Measurements from ENCODE around the gene CELF3.
"Not testable (repeated sequence)": the region's sequence is repeated elsewhere in the genome, so short reads cannot be mapped to it uniquely, and the experiment has no call there.

CELF3 gene

DNA sequence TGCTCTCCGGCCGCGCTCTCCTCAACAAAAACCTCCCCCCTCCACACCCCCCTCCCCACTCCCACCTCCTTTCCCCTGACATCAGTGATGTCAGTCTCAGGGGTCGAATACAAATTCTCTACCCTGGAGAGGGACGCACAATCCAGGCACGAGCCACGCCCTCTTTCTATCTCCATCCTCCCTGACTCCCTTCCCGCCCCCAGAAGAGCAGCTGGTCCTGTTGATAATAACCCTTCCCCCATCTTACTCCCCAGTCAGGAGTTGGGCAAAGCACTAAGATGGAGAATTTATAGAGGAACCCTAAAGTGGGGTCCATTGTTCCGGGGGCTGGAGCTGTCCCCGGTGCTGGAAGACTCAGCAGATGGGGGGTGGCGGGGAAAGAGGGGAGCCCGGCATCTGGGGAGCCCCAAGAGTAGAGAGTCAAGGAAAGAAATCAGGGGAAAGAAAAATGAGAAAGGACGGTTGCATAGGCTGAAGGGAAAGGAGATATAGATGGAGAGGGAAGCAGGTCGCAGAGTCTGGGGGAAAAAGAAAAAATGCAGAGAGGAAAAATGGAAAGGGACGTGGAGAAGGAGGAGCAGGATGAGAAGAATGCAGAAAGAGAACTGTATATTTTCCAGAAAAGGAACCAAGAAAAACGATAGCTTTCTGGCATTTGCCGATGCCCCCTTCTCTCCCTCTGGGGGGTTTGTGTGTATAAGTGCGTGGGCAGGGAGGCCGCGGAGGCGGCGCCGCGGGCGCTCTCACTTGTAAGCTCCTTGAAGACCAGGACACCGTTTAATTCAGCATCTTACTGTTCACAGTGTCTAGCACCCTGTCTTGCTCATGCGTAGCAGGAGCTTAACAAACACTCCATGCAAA, at the start of gene CELF3:
TSS of gene CELF3 (minus strand) at position 33 of the 861 bp plus-strand sequence. CDS start 783 bp downstream, outside the sequence.
- DNase-seq: peak; percentile 85 to 90

DNA sequence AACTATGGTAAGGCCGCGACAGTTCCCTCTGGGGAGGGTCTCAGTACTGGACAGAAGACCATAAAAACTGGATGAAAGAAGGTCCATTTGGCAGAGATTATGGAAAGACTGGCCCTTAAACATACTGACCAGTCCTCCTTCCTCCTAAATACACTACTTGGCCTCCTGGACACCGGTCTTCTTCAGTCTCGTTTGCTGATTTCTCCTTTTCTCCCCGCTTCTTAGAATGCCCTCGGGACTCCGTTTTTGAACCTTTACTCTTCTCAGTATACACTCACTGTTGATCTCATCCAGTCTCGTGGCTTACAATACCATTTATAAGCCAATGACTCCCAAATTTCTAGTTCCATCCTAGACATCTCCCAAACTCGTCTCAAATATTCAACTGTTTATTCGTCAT, 47.4 kb upstream of the CELF3 start:
- DNase-seq: no peak

DNA sequence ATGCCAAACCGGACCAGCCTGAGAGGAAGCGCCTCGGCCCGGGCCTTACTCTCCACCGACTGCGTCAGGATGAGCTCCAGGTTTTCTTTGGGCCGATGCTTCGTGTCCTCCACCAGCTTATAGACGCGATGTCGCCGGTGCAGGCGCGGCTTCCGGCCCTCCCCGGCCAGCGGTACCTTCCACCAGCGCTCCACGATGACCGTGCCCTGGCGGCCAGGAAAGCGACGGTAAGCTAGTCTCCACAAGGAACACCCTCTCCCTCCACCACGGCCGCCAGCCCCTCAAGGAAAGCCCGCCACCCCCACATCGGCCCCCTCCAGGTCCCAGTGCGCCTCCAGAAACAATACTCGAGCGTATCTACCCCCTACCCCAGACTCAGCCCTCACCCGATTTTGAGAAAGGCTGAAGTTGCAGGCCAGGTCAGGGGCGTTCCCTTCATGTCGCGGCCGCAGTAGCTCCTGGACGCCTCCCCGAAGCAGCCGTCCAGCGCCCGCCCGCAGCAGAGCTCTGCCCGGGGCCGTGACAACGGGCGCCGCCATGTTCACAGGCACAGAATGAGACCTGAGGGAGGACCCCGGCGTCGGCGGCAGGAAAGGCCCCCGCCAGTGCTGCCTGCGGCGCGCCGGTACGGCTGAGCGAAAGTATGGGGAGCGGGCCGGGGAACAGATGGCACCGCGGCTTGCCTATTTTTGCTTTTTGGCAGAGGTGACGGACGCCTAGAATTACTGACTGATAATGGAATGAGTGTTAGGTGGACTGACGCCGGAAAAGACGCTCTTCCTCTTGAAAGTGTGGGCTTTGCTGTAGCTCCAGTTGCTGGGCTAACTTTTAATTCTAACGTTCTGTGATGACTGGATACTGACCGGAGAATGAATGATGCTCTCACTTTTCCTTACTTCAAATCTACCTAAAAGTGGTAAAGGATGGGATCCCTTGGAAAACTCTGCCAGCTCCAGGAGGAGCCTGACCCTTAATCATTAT, 46.6 kb upstream of the CELF3 start, which contains the start of gene MRPL9:
TSS of gene MRPL9 (minus strand) at position 556 of the 981 bp plus-strand sequence. CDS start at position 539, 17 bp downstream.
- peak; percentile 57 to 67 for DNase-seq

DNA sequence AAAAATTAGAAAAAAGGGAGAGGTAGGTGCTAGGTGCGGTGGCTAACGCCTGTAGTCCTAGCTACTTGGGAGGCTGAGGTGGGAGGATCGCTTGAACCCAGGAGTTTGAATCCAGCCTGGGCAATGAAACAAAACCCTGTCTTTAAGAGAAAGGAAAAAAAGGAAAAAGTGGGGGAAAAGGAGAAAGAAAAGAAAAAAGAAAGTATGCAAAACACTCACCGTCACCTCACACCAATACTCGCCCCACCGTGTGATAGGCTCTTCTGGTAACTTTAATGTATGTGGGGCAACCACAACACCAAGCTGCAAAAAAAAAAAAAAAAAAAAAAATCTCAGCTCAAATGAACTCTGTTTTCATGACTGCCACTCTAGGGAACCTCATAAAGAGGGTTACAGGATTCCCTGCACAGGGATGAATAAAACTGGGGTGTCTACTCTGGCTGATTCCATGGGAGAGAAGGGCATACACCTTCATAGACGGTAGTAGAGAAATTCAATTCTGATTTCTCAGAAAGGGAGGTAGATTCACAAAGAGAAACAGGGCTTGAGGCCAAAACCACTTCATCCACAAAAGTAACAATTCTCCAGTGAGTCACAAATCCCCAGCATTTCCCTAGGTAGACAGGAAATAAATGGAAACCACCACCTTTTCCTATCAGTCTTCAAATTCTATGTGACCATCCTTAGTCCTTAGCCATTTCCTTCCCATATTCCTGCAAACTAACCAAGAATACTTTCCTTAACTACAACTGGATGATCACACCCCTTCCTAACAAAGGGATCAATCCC, 44.2 kb upstream of the CELF3 start:
- no peak for DNase-seq

DNA sequence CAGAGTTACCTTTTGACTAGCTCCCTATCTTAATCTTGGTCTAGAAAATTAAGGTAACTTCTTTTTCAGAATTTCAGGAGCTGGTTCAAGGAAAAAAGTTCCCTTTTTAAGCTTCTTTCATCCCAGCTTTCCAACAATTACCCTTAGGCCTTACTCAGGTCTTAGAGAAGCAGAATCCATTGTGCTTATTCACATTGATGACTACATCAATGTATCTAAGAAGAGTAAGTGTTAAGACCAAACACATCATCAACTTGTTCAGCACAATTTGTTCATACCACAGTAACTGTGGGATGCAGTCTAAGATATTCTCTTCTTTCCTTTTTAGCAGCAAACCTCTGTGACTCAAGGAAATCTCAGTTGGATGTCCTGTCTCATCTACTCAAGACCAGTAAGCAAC, 42.6 kb upstream of the CELF3 start:
- no peak for DNase-seq

DNA sequence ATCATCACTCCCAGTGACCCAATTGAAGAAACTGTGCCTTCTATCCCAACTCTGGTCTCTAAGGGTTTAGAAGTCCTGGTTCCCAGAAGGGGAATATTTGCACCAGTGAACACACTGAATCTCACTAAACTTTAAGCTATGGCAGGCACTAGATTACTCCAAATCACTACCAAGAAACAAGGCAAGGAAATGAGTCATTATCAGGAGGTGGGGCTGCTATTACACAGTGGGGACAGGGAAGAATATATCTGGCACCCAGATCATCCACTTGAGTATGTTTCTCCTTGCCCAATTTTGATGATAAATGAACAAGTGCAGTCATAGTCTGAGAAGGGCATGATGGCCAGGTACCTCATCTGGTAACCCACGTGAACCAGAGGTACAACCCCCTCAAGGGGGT, 39.7 kb upstream of the CELF3 start:
- DNase-seq: no peak

DNA sequence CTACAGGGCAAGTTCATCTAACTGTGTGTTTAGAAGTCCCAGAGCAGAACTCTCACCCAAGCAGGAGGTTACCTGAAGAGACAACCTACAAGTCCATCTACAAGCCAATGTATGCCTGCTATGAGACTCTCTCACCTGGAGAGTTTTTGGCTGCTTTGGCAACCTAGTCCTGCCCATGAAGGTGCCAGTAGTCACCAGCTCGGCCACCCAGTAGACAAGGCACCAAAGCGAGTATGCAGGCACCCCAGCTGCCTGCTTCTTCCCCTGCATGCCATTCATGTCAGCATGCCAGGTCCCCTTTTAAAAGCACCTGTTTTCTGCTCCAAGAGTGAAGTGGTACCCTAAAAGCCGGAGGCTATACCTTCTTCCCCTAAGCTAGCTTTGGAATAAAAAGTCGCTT, 24.9 kb upstream of the CELF3 start:
- DNase-seq: no peak

DNA sequence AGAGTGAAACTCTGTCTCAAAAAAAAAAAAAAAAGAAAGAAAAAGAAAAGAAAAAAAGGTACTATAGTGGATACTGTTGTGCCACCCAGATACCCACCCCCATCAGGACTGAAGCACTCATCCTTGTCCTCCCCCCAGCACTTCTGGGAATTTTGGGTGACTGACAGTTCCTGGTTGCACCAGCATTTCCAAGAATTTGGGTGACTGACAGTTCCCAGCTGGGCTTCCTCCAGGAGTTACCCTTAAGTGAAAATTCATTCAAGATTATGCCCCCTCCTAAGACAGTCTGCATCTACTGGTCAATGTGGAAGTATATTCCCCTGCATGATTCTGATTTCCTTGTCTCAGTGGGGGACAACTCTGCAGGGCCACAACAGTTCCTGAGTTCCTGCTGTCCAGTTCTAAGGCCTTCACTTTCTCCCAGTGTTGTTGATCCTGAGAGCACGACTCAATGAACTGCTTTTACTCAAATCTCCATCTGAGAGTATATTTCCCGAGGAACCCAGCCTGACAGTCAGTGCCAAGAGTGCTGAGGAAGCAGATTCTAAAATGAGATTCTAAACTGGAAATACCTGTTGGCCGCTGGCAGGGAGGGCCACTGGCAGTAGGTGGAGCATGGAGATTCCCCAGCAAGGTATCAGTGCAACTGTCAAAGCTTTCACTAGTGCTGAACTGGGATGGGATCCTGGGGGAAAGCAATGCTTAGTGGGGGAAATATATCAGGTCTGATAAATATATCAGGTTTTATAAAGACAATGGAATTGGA, 23.2 kb upstream of the CELF3 start:
- no peak for DNase-seq

DNA sequence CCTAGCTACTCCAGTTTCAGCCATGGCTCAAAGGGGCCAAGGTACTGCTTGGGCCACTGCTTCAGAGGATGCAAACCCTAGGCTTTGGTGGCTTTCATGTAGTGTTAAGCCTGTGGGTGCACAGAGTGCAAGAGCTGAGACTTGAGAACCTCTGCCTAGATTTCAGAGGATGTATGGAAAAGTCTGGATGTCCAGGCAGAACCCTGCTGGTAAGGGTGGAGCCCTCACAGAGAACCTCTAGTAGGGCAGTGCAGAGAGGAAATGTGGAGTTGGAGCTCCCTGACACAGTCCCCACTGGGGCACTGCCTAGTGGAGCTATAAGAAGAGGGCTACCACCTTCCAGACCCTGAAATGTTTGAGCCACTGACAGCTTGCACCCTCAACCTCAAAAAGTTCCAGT, 20.9 kb upstream of the CELF3 start:
- no peak for DNase-seq

DNA sequence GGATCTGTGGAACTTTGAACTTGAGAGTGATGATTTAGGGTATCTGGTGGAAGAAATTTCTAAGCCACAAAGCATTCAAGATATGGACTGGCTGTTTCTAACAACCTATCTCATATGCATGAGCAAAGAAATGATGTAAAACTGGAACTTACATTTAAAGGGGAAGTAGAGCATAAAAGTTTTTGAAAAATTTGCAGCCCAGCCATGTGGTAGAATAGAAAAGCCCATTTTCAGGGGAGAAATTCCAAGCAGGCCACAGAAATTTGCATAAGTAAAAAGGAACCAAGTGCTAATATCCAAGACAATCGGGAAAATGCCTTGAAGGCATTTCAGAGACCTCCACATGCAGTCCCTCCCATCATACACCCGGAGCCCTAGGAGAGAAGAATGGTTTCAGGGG, 20.4 kb upstream of the CELF3 start:
- no peak for DNase-seq

DNA sequence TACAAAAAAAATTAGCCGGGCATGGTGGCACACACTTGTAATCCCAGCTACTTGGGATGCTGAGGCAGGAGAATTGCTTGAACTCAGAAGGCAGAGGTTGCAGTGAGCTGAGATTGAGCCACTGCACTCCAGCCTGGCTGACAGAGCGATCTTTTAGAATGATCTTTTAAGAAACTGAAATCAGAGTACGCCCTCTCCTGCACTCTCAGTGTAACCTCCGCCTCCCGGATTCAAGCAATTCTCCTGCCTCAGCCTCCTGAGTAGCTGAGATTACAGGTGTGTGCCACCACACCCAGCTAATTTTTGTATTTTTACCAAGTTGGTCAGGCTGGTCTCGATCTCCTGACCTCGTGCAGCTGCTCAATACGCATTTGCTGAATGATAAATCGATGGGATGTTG, 17.4 kb upstream of the CELF3 start:
- not testable (repeated sequence) for DNase-seq

DNA sequence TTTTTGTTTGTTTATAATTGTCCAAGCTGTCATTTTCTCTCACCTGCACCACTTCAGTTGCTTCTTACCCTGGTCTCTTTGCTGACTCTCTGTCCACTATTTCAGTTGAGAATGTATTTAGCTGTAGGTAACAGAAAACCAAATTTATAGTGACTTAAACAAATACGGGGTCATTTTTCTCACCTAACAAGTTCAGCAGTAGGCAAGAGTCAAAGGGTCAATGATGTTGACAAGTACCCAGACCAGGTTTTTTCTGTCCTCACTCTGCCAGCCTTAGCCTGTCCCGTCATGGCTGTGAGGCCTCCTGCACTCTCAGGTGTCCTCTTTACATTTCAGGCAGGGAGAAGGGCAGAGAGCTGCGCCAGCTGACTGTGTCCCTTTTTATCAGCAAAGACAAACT, 16.5 kb upstream of the CELF3 start:
- no peak for DNase-seq

DNA sequence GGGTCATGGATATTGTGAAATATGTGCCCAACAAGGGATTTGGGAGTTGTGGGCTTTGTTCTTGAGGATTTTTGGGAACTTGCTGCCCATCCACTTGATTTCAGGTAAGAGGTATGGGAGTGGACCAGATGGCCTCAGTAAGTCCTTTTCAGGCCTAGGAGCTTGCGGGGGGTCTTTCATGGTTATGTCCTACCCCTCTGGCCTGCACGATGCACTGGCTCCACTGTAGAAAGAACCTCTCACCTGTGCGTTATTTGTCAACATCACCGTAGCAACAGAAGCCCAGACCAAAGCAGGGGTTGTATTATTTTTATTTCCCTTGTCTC, 13.3 kb upstream of the CELF3 start:
- DNase-seq: no peak

DNA sequence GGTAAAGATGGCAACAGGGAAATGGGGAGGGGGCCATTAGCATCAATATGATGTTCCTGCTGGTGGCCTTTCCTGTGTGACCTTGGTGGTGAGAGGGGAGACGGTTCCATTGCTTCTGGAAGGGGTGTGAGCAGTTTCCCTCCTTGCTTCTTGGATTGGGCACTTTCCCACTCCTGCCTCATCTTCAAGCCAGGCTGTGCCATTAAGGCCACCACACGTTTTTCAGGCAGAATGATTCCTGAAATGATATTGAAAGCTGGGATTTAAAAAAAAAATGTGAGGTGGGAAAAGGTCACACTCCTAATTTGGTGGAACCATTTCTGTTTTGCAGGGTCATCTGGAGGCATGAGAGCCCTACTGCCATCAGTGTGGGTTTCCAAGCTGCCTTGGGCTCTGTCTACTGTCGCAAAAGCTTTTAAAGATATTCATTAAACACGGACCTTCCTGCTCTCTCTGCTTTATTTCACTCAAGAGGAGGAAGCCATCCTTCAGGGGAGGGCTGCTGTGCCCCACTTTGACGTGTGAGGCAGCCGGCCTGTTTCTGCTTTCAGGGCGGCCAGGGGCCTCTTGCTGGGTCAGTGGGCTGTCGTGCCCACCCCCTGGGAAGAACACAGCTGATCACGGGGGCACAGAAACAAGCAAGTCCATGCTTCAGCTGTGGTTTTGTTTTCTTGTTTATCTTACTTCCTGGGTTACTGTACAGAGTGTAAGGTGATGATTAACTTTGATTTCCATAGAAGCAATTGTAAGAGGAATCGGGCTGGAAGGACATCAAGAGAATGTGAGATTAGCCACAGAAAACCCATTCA, 12.8 kb upstream of the CELF3 start:
- DNase-seq: no peak

DNA sequence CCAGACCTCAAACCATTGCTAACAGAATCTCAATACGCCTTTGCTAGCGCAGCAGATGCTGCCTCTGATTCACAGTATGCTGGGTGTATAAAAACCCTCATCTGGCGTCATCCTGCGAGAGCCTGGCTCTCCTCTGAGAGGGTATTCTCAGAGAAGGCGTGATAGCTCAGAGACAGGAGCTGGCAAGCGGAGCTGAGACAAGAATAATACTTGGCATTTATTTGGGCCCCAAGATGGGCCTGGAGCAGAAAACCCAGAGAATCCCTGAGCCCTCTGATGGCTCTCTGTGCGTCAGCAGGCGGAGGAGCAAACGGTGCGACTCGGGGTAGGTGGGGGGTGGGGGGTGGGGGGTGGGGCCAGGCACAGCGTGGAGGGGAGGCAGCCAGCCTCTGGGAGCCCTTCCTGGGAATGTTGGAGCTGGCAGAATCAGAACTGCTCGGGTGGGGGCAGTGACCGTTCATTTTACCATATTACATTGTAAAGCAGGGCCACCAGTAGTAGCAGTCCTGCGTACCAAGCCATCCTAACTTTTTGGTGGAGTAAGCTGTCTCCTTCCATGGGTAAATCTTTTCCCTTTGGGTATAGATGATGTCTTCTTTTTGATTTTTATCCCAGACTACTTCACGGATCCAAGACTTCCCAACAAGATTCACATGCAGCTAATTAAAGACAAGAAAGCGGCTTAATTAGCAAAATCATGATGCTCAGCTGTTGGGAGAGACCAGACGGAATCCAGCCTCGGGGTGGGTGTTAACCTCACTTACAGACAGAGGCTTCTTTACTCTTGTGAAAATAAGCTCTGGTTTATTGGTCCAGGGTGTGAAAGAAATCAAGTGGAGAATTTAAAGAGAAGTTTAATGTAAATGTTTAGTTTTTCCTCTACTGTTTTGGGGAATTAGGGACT, 11.8 kb upstream of the CELF3 start:
- no peak for DNase-seq

DNA sequence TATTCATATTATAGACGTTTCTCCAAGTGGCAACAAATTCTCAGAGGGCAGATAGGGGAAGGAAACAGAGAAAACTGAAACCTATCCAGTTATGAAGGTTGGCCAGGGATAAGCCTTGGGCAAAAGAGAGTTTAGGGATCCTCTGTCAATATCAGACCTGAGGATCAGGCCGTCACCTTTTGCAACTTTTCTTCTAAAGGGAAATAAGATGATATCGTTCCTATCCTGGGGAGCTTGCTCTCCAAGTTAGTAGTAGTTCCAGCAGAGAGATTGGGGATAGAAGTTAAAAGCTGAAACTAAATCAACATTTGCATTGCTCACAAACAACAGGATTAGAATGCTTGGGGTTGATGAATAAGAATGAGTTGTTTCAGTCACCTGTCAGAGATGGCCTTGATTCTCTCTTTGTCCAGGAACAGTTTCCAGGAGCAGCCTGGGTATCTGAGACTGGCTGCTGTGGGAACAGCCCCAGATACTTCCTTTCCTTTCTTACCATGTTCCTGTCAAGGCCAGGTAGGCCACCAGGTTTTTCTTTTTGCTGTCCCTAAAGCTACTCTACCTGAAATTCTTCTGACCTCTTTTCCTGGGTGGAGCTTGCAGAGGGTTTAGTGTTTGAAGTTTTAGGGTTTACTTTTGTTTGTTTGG, 7.2 kb upstream of the CELF3 start:
- DNase-seq: no peak

DNA sequence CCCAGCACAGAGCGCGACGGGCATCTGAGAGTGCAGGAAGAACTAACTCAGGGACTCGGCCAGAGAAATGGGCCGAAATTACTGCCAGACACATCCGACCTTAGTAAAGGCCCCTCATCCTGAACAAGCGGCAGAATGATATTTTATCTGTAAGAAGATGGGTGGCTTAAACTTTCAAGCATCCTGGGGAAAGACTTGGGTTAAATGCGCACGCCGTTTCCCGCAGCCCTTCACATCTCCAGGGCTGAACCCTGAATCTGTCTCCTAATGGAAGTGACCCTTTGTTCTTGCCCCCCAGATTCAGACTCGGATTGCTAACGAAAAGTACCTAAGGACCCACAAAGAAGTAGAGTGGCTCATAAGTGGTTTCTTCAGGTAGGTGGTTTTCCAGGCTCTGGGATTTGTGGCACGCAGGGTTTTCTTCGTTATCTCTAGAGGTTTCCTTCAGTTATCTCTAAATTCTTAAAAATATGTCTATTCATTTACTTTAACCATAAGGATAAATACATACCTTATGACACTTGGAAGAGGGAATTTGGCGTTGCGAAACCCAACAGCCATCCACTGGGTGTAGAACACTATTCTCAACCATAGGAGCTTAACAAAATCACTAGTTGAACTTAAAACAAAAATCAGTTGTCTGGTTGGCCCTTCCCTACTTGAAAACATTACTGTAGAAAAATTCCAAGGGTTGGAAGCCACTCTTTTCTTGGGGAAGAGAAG, 5.3 kb upstream of the CELF3 start:
- DNase-seq: no peak

DNA sequence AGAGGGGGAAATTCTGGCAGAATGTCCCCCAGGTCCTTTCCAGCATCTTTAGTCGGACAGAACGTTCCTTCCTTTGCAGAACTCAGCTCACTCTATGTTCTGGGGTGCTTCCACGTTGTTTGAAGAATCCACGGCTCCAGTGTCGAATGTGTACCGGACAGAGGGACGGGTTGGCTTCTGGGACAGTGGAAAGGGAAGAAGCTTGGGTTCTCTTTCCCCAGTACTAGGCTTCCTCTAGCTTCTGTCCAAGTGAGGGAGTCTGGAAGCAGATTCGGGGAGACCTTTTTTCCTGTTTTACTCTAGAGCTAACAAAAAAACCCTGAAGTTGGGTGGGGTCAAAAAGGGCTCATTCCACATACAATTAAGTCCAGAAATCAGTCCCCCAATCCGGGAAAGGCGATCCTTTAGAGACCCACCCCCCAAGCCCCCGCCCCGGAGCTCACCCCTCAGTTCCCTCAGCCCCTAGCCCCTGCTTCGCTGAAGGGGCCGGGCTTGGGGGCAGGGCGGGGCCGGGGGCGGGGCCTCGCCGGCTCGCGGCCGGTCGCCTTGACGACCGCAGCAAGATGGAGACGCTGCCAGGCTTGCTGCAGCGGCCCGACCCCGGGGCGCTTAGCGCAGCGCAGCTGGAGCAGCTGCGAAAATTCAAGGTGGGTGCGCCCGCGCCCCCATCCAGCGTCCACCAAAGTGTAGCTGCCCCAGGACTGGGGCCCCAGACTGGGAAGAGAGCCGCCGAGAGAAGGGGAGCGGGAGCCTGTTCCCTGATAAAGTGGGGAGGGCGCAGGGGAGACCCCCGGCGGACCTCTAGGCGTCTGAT, 4.6 kb upstream of the CELF3 start, which contains the start of gene RIIAD1:
TSS of gene RIIAD1 (plus strand) at position 549 of the 814 bp plus-strand sequence. CDS start at position 564, 15 bp downstream.
- DNase-seq: peak in 1 of 2 experiments; percentile 40
